Activated T-cell treated with anti-CD3 and anti-CD28 coated beads, Interleukin-2, amount 50 U/mL, for 1 hour (primary cell): ENCODE measurements around the gene NT5C2.
"Not testable (repeated sequence)": the region's sequence is repeated elsewhere in the genome, so short reads cannot be mapped to it uniquely, and the experiment has no call there.

ENCODE experiments used
- DNase-seq: peaks from one replicate; pipeline ENCODE4 v3.0.0-alpha.2; 2020

The NT5C2 gene

GRCh38 chr10:103199488-103199887, 6.4 kb upstream of the NT5C2 start:
- DNase-seq: no peak

- no peak for DNase-seq
Measured at GRCh38 chr10:103198648-103199047, 5.6 kb upstream of the NT5C2 start.

DNA sequence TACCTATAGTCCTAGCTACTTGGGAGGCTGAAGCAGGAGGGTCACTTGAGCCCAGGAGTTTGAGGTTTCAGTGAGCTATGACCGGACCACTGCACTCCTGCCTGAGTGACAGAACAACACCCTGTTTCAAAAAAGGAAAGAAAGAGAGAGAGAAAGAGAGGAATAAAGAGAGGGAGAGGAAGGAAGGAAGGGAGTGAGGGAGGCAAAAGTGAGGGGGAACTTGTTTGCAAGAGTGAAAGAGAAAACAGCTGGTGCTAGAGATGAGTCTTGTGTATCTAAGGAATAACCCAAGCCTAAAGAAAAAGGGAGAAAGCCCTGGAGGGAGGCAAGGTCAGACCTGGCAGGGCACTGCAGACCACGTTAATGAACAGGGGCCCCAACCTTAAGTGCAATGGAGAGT, 4.8 kb upstream of the NT5C2 start:
- no peak for DNase-seq

DNA sequence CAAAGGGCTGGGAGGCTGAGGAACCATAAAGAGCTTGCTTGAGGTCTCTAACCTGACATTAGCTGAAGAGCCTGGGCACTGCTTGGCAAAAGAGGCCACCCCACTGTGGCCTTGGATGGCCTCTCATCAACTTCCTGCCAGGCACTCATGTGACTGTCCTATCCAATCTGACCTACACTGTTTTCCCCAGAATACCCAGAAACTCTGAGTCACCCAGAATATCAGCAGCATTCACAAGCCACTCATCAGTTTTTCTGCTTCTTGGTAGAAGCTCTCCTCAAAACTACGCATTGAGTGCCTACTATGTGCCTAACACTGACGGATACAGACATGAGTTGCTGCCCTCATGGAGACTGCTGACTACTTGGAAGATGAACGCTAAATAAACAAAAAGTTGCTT, 4.1 kb upstream of the NT5C2 start:
- DNase-seq: no peak

- DNase-seq: no peak
Measured at GRCh38 chr10:103196516-103196915, 3.4 kb upstream of the NT5C2 start.

GRCh38 chr10:103193820-103194529, 903 bp upstream of the NT5C2 start:
- DNase-seq: no peak

DNA sequence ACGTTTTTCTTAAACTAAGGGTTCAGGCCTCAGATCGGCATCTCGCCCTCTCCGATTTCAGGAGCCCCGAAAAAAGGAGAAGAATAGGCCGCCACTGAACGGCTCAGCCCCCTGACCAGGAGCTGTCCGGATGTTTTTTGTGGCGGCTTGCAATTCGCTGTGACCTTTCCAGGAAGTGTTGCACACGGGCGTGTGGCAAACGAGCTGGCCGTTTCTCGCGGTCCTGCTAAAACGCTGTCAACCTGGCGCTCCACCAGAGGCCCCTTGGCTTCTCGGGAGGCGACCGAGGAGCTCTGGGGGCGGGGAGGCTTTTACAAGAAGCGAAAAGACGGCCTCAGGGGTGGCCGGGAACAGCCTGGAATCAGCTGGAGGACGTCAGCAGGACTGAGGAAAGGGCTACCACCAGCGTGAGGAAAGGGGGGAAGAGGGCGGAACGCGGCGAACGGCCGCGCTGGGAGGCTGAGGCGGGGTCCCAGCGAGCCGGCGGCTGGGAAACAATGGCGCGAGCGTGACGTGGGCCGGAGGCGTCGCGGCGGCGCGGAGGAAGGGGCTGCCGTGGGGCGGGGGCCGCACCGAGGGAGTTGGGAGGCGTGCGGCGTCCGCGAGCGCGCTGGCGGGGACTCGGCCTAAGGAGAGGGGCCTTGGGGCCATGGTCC, 493 bp downstream of the NT5C2 start:
- DNase-seq: no peak

- DNase-seq: no peak
Measured at GRCh38 chr10:103192089-103192450, 1.0 kb downstream of the NT5C2 start.

- DNase-seq: not testable (repeated sequence)
Measured at GRCh38 chr10:103191198-103191597, 1.9 kb downstream of the NT5C2 start.

- no peak for DNase-seq
Measured at GRCh38 chr10:103188853-103189252, 4.2 kb downstream of the NT5C2 start.

- DNase-seq: no peak
Measured at GRCh38 chr10:103186128-103186527, 6.9 kb downstream of the NT5C2 start.

- no peak for DNase-seq
Measured at GRCh38 chr10:103184615-103185014, 8.5 kb downstream of the NT5C2 start.

GRCh38 chr10:103183991-103184451, 9.1 kb downstream of the NT5C2 start:
- DNase-seq: not testable (repeated sequence)

DNA sequence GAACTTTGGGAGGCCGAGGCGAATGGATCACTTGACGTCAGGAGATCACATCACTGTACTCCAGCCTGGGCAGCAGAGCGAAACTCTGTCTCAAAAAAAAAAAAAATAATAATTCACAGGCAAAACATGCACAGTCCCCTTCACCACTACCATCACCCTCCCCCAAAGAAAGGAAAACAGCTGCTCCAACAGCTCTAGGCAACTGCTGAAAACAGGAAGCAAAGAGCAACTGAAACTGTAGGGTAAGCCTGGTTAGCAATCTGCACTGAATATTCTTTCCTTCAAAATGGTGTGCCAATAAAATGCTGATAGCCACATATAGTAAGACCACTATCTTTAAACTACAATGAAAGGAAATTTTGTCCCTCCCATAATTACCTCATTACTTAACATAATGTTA, 11.8 kb downstream of the NT5C2 start:
- DNase-seq: no peak

DNA sequence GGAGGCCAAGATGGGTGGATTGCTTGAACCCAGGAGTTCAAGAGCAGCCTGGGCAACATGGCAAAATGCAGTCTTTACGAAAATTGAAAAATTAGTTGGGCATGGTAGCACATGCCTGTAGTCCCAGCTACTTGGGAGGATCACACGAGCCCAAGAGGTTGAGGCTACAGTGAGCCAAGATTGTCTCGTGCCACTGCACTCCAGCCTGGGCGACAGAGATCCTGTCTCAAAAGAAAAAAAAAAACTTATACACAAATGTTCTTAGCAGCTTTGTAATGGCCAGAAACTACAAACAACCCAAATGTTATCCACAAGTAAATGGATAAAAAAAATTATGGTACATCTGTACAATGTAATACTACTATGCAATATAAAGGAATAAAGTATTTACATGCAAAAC, 12.6 kb downstream of the NT5C2 start:
- DNase-seq: no peak

DNA sequence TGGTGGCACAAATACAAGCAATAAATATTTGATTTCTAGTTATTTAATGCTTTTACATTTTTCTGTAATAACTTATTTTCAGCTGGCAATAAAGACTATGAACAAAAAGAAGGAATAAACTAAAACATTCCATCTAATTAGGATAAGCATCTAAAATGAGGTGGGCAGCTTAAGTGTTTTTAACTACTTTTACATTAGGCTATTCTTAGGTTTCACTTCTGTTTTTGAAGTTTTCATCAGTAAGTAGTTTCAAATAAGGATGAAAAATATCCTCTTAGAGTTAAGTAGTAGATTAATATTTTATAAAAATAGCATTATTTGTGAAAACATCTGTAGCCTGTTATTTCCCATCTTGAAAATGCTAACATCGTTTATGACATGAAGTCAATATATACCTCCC, 15.9 kb downstream of the NT5C2 start:
- DNase-seq: no peak

GRCh38 chr10:103175580-103176285, 17.3 kb downstream of the NT5C2 start:
- DNase-seq: no peak

DNA sequence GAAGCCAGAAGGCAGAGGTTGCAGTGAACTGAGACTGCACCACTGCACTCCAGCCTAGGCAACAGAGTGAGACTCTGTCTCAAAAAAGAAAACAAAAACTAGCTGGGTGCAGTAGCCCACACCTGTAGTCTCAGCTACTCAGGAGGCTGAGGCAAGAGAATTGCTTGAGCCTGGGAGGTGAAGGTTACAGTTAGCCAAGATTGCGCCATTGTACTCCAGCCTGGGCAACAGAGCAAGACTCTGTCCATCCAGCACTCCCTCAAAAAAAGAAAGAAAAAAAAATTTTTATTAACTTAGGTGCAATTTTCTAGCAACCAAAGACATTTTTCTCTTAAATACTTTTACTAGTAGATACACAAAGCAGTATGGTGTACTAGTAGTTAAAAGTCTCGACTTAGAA, 18.7 kb downstream of the NT5C2 start:
- DNase-seq: not testable (repeated sequence)

DNA sequence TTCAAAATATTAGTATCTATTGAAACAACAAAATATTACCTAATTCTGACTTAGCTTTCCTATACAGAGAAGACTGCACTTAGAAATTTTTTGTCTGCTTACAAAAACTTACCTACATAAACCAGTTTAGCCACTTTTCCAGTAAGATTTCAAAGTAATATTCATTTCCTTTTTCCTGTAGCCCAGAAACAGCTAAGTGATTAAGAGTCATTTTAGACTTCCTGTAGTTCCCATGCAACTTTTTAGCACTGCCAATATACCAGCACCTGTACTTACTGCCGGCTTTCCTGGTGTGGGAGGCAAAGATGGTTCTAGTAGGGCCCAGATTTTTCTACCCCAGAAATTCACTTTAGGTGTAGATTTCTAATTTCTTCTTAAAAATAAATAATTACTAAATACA, 21.8 kb downstream of the NT5C2 start:
- DNase-seq: no peak

DNA sequence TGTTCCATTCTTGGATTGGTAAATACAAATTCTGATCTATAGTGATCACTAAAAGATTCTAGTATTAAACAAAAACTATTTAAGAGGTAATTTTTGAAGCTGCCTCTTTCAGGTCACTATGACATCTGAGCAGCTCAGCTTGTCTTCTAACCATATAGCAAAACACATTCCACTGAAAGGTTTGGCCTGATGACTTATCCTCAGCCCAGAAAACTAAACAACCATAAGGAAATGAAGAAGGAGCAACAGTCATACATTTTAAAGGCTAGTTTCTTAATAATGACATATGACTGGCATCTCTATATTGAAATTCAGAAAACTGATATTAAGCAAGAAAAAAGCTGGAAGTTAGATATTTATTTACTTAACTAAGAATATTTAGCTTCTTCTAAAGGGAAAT, 24.6 kb downstream of the NT5C2 start:
- no peak for DNase-seq

- not testable (repeated sequence) for DNase-seq
Measured at GRCh38 chr10:103167554-103167953, 25.5 kb downstream of the NT5C2 start.

- no peak for DNase-seq
Measured at GRCh38 chr10:103166523-103166922, 26.5 kb downstream of the NT5C2 start.

DNA sequence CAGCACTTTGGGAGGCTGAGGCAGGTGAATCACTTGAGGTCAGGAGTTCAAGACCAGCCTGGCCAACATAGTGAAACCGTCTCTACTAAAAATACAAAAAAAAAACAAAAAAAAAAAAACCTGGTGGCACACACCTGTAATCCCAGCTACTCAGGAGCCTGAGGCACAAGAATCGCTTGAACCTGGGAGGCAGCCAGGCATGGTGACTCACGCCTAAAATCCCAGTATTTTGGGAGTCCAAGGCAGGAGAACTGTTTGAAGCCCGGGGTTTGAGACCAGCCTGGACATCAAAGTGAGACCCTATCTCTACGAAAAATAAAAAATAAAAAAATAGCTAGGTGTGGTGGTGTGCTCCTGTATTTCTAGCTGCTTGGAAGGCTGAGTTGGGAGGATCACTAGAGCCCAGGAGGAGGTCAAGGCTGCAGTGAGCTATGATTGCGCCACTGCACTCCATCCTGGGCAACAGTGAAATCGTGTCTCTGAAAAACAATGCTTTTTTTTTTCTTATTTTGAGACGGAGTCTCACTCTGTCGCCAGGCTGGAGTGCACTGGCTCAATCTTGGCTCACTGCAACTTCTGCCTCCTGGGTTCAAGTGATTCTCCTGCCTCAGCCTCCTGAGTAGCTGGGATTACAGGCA, 29.2 kb downstream of the NT5C2 start:
- not testable (repeated sequence) for DNase-seq

GRCh38 chr10:103157246-103157645, 35.8 kb downstream of the NT5C2 start:
- DNase-seq: no peak
